Heart right ventricle (tissue), 16 donors: ENCODE measurements around the gene IGSF3. TPM values are rescaled to one million over a fixed set of nuclear protein-coding genes. Genes with fewer than 3 reads are reported as not detected.
"Not testable (repeated sequence)": the region's sequence is repeated elsewhere in the genome, so short reads cannot be mapped to it uniquely, and the experiment has no call there.

ENCODE experiments used
- ATAC-seq, 8 donors: fragments of 200-7000 bp; cut with Tn5 transposase; one replicate each; pipeline ENCODE4 v1.9.1; 2020; ENCODE audit warnings: mild to moderate bottlenecking in 8 of 8, moderate library complexity in 8 of 8, moderate number of reproducible peaks in 1 of 8
- DNase-seq, 2 donors: peaks; one replicate each; pipeline ENCODE4 v3.0.0-alpha.2; 2020
- H3K27ac ChIP-seq, 10 donors: fragments of 200-600 bp; sonication (generic) in 2 of 10; one replicate each; pipeline versions ENCODE4 v1.5.0 to v1.8.0; 2020 to 2022; ENCODE audit warnings: mild to moderate bottlenecking in 3 of 10
- H3K27me3 ChIP-seq, 7 donors: fragments of 200-600 bp; one replicate each; pipeline ENCODE4 v1.8.0; 2021 to 2022; ENCODE audit warnings: mild to moderate bottlenecking in 2 of 7
- H3K36me3 ChIP-seq, 9 donors: fragments of 200-600 bp; sonication (generic) in 1 of 9; one replicate each; pipeline versions ENCODE4 v1.5.0 to v1.8.0; 2020 to 2022; ENCODE audit warnings: mild to moderate bottlenecking in 2 of 9
- H3K4me1 ChIP-seq, 9 donors: fragments of 200-600 bp; sonication (generic) in 1 of 9; one replicate each; pipeline versions ENCODE4 v1.5.0 to v1.8.0; 2020 to 2022; ENCODE audit warnings: mild to moderate bottlenecking in 4 of 9
- H3K4me3 ChIP-seq, 10 donors: fragments of 200-600 bp; sonication (generic) in 2 of 10; one replicate each; pipeline versions ENCODE4 v1.5.0 to v1.8.0; 2020 to 2022; ENCODE audit warnings: mild to moderate bottlenecking in 7 of 10, moderate library complexity in 2 of 10
- H3K9me3 ChIP-seq, 11 donors: fragments of 200-600 bp in 10 of 11; sonication (generic) in 2 of 11; one replicate each; pipeline versions ENCODE4 v1.5.0 to v1.8.0; 2013 to 2022; ENCODE audit warnings: mild to moderate bottlenecking in 2 of 11, control low read depth in 1 of 11, moderate library complexity in 1 of 11
- WGBS, 2 donors: extraction: QIAGEN DNeasy Blood & Tissue Kit; methylation state at CpG; one replicate each; pipeline ENCODE4 v1.1.7; 2013; ENCODE audit warnings: inconsistent platforms in 1 of 2; 5-methylcytosine and 5-hydroxymethylcytosine counted together
- intact Hi-C, 10 donors: fragments of 100-400 bp; cut with DNase I; formaldehyde crosslinking; loops; one replicate each; pipeline versions ENCODE4 v1.11.1 to v1.14.2; 2022
- polyA plus RNA-seq, 2 donors: library from polyadenylated mRNA; stranded (reverse); fragments of 200-250 nt; gene quantifications; one replicate each; pipeline ENCODE4 v1.2.3, GENCODE V29; 2013
- total RNA-seq, 10 donors: library from RNA; stranded (reverse); fragmentation: NEBNext Ultra II Directional in 3 of 10; extraction: Animal tissue kit (Norgen Biotek cat#: 25700) in 3 of 10; gene quantifications; one replicate each; pipeline versions ENCODE4 v1.2.1 to v1.2.4, GENCODE V29; 2021 to 2023
- TF ChIP-seq, protein P1 (sequence below), 9 donors: fragments of 200-600 bp; sonication (generic) in 2 of 9; IDR thresholded peaks; one replicate each; pipeline versions ENCODE4 v1.5.0 to v1.8.0; 2021 to 2022; ENCODE audit warnings: antibody characterized with exemption in 9 of 9, mild to moderate bottlenecking in 5 of 9, moderate library complexity in 1 of 9
- donor health status: Arrhythmogenic right ventricular cardiomyopathy.
- donor health status: ischemic (EF 13 %, LVEDD 7.1; RV severe dilation, severe dysfunction).
- donor health status: healthy with polysubstance abuse.
- donor health status: DM: no; HTN: yes; CAD: no.
- donor health status: DM: no; HTN: no; CAD: no.
- donor health status: ischemic (EF 25% LVEDD 6.9; RV normal size, moderate dysfunction).
- donor health status: ischemic (EF 25% LVEDD 5.7; RV mildly dilated, moderate dysfunction).
- donor health status: healthy.
- donor health status: DM: yes; HTN: yes; CAD: no.
- donor health status: Ischemic cardiomyopathy.
- donor health status: ischemic (EF 35%, LVEDD 5.7; RV mildly dilated, moderate dysfunction).
- donor health status: nonischemic (EF 11% LVEDD 7.7; RV severe dilation, severe dysfunction).
- donor health status: DM: yes; HTN: yes; CAD: no.
- donor health status: PGD.
- donor health status: ischemic (EF 29% LVEDD 5.4; RV normal size, mild dysfunction).
- donor health status: nonischemic (EF 23%, LVEDD 6.1; RV moderate dilation, normal function).

The IGSF3 gene
- total and polyA plus RNA-seq, 12 donors, result 4.0 to 21.2 (median 12.8) TPM

DNA sequence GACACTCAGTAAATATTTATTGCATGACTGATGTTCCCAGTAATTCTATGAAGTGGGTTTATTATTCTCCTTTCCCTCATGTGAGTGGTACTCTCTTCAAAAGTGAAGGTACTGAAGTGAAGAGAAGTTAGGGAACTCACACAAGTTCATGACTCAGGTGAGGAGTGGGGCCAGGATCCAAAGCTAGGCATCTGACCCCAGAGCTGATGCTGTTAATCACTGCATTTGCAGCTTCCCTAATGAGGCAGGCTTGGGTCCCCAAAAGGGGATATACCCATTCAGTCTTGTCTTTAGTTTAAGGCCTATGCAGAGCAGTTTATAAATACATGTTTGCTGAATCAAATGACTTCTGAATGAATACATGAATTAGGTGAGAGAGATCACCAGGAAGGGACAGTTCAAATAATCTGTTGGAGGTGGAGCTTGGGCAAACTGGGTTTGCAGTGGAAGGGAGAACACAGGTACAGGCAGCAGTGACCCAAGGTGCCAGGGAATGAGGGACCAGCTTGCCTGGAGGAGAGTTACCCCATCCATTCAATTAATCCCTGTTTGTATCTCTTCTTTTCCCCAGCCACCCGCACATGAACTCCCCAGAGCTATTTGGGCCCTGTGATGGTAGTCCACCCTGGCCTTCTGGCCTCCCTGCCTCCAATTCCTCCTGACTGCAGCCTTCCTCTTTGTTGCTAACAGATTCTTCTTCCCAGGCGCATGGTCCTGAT, 98.7 kb downstream of the IGSF3 start:
- Histone ChIP-seq H3K4me3 (peak overlapping the region in 7 of 10 donors; percentile 67 to 97 (median 87)), H3K9me3 (peaks cover 0 to 8% (median 0%) of the 10 kb centered on the region in 11 donors), H3K4me1 (peaks cover 15 to 76% (median 52%) of the 10 kb centered on the region in 9 donors), H3K27me3 (no peaks in the 10 kb centered on the region), H3K36me3 (no peaks in the 10 kb centered on the region), H3K27ac (peak overlapping the region in 4 of 10 donors; percentile 43 to 99 (median 94))
- DNase-seq (no peak), ATAC-seq (no peak)
- intact Hi-C loops, result loop anchor here in 1 of 10 donors (2.0 to 5.0 kb wide), 2 partner anchors 104 to 192 kb away; no protein-coding TSS in a partner anchor
- TF ChIP-seq, protein P1, sequence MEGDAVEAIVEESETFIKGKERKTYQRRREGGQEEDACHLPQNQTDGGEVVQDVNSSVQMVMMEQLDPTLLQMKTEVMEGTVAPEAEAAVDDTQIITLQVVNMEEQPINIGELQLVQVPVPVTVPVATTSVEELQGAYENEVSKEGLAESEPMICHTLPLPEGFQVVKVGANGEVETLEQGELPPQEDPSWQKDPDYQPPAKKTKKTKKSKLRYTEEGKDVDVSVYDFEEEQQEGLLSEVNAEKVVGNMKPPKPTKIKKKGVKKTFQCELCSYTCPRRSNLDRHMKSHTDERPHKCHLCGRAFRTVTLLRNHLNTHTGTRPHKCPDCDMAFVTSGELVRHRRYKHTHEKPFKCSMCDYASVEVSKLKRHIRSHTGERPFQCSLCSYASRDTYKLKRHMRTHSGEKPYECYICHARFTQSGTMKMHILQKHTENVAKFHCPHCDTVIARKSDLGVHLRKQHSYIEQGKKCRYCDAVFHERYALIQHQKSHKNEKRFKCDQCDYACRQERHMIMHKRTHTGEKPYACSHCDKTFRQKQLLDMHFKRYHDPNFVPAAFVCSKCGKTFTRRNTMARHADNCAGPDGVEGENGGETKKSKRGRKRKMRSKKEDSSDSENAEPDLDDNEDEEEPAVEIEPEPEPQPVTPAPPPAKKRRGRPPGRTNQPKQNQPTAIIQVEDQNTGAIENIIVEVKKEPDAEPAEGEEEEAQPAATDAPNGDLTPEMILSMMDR (IDR thresholded peaks at IDR 0.05), result no peak
- WGBS, 2 donors, result 86 to 90% methylated on average over 2 of the region's 2 CpGs

DNA sequence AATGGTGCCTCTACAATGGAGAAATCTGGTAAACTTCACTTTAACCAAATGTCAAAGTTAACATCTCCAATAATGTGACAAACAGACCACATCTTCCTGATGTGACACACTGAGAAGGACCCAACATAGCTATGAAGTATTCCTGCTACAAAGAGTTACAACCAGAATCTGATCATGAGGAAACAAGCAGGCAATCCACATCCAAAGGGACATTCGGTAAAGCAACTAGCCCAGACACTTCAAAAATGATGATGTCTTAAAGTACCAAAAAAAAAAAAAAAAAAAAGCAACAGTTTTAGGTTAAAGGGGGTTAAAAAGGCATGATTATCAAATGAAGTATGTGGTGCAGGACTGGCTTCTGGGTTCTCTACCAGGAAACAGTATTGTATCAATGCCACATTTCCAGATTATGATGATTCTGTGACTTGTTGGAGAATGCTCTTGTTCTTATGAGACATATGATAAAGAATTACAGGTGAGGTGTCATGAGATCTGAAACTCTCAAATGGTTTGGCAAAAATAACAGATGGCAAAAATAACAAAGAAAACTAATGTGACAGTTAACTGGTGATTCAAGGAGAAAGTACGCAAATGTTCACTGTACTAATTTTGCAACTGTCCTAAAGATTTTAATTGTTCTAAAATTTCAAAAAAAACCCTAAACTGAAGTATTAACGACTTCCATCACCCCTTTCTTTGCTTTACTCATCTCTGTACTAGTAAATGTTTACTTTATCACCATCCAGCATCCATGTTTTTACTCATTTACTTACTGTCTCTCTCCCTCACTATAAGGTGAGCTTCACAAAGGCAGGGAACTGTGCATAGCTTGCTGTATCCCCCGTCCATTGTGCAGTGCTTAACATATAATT, 99.5 kb downstream of the IGSF3 start:
- peaks cover 0 to 6% (median 0%) of the 10 kb centered on the region in 9 donors for H3K36me3 ChIP-seq
- H3K4me1 ChIP-seq, result peaks cover 15 to 70% (median 44%) of the 10 kb centered on the region in 9 donors
- no peaks in the 10 kb centered on the region for H3K27me3 ChIP-seq
- H3K4me3 ChIP-seq, result no peak overlapping the region
- H3K27ac ChIP-seq, result no peak overlapping the region
- intact Hi-C loops, result loop anchor here in 1 of 10 donors (2.0 to 5.0 kb wide), 2 partner anchors 105 to 191 kb away; no protein-coding TSS in a partner anchor
- peaks cover 0 to 15% (median 0%) of the 10 kb centered on the region in 11 donors for H3K9me3 ChIP-seq
- WGBS, 2 donors, result 72 to 77% methylated on average over 4 of the region's 4 CpGs
- ATAC-seq, result no peak
- TF ChIP-seq, protein P1 (IDR thresholded peaks at IDR 0.05), result no peak
- DNase-seq, result no peak

DNA sequence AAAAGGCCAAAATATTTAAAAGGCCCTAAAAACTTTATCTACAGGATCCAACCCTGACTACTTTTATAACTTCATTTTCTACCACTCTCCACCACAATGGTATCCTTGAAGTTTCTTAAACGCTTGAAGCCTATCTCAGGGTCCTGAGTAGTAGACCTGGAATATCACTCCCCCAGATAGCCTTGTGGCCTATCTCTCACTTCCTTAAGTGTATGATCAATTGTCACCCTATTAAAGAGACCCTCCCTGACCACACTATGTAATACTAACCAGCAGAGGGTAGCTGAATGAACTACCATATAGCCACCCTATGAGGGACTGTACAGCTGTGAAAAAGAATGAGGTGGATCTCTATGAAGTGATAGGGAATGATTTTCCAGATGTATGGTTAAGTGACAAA, 102.3 kb downstream of the IGSF3 start:
- Histone ChIP-seq H3K27me3 (no peaks in the 10 kb centered on the region), H3K4me1 (peaks cover 0 to 73% (median 29%) of the 10 kb centered on the region in 9 donors), H3K27ac (no peak overlapping the region), H3K9me3 (peaks cover 0 to 18% (median 0%) of the 10 kb centered on the region in 11 donors), H3K36me3 (peaks cover 0 to 7% (median 0%) of the 10 kb centered on the region in 9 donors), H3K4me3 (no peak overlapping the region)
- no peak for DNase-seq
- intact Hi-C loops, result loop anchor here in 1 of 10 donors (5.0 kb wide), 1 partner anchor 188 kb away; no protein-coding TSS in a partner anchor
- TF ChIP-seq, protein P1 (IDR thresholded peaks at IDR 0.05), result no peak
- WGBS, 2 donors, result 90 to 97% methylated on average over 1 of the region's 1 CpG
- no peak for ATAC-seq

DNA sequence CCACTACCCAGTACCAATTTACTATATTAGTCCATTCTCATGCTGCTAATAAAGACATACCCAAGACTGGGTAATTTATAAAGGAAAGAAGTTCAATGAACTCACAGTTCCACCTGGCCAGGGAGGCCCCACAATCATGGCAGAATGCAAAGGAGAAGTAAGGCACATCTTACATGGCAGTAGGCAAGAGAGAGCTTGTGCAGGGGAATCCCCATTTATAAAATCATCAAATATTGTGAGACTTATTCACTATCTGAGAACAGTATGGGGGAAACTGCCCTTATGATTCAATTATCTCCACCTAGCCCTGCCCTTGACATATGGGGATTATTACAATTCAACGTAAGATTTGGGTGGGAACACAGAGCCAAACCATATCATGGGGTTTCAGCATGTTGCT, 103.1 kb downstream of the IGSF3 start:
- WGBS, 2 donors, result 95 to 96% methylated on average over 1 of the region's 1 CpG
- intact Hi-C loops, result no loop called here
- Histone ChIP-seq H3K4me3 (no peak overlapping the region), H3K4me1 (peaks cover 0 to 74% (median 29%) of the 10 kb centered on the region in 9 donors), H3K9me3 (peaks cover 0 to 18% (median 0%) of the 10 kb centered on the region in 11 donors), H3K27me3 (no peaks in the 10 kb centered on the region), H3K27ac (no peak overlapping the region), H3K36me3 (peaks cover 0 to 7% (median 0%) of the 10 kb centered on the region in 9 donors)
- DNase-seq (no peak), ATAC-seq (no peak)
- TF ChIP-seq, protein P1 (IDR thresholded peaks at IDR 0.05), result no peak

DNA sequence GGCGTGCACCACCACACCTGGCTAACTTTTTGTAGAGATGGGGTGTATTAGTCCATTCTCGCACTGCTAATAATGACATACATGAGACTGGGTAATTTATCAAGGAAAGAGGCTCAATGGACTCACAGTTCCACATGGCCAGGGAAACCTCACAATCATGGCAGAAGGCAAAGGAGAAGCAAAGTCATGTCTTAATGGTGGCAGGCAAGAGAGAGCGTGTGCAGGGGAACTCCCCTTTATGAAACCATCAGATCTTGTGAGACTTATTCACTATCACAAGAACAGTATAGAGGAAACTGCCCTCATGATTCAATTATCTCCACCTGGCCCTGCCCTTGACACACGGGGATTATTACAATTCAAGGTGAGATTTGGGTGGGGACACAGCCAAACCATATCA, 105.1 kb downstream of the IGSF3 start:
- H3K27ac ChIP-seq, ATAC-seq, DNase-seq, H3K4me3 ChIP-seq, H3K36me3 ChIP-seq, H3K27me3 ChIP-seq, intact Hi-C loops: not testable (repeated sequence)
- Histone ChIP-seq H3K9me3 (peaks cover 0 to 18% (median 0%) of the 10 kb centered on the region in 11 donors), H3K4me1 (peaks cover 0 to 74% (median 15%) of the 10 kb centered on the region in 9 donors)
- 92% methylated on average over 4 of the region's 4 CpGs for WGBS, 2 donors
